ENCODE data around the gene AHRR. TPM values are rescaled to one million over a fixed set of nuclear protein-coding genes. Genes with fewer than 3 reads are reported as not detected.

Gene AHRR
- total RNA-seq, 1 experiment from 2014 or later, result 3.2 TPM

GRCh38 chr5:434443-435146 is 113.1 kb downstream of the AHRR start:
- Mint-ChIP-seq H3K27me3 (ENCODE audit: insufficient read depth, unreplicated experiment) (no peaks in the 10 kb centered on the region), H3K27ac (ENCODE audit: low read depth, unreplicated experiment) (no peak overlapping the region), H3K9me3 (ENCODE audit: unreplicated experiment) (no peaks in the 10 kb centered on the region), H3K4me3 (ENCODE audit: unreplicated experiment) (no peak overlapping the region), H3K4me1 (ENCODE audit: insufficient read depth, unreplicated experiment) (peaks cover 7% of the 10 kb centered on the region), H3K36me3 (ENCODE audit: insufficient read depth, unreplicated experiment) (no peaks in the 10 kb centered on the region)
- CTCF ChIA-PET, result interaction anchor here (0.6 to 11.2 kb wide), 3 partner anchors 12 to 441 kb away, joined by 4 to 94 read pairs (median 9); partner anchors contain the start of gene AHRR
- POLR2A ChIA-PET, result no interaction called here
- no TSS peak for BruUV-seq (replicated peaks)
- no peak for TF ChIP-seq CTCF (IDR thresholded peaks at IDR 0.05; ENCODE audit: unreplicated experiment)
- DNase-seq (ENCODE audit: unreplicated experiment), result no peak
- intact Hi-C loops (cut with micrococcal nuclease), result no loop called here

GRCh38 chr5:435156-435790 is 113.8 kb downstream of the AHRR start:
- BruUV-seq (replicated peaks), result no TSS peak
- Mint-ChIP-seq H3K4me1 (ENCODE audit: insufficient read depth, unreplicated experiment) (peaks cover under 1% of the 10 kb centered on the region), H3K27ac (ENCODE audit: low read depth, unreplicated experiment) (no peak overlapping the region), H3K27me3 (ENCODE audit: insufficient read depth, unreplicated experiment) (no peaks in the 10 kb centered on the region), H3K9me3 (ENCODE audit: unreplicated experiment) (no peaks in the 10 kb centered on the region), H3K36me3 (ENCODE audit: insufficient read depth, unreplicated experiment) (no peaks in the 10 kb centered on the region), H3K4me3 (ENCODE audit: unreplicated experiment) (no peak overlapping the region)
- CTCF ChIA-PET, result interaction anchor here (0.5 to 11.2 kb wide), 6 partner anchors 10 to 127 kb away, joined by 3 to 94 read pairs (median 4); partner anchors contain the start of gene AHRR
- no peak for TF ChIP-seq CTCF (IDR thresholded peaks at IDR 0.05; ENCODE audit: unreplicated experiment)
- DNase-seq (ENCODE audit: unreplicated experiment), result no peak
- intact Hi-C loops (cut with micrococcal nuclease), result no loop called here
- POLR2A ChIA-PET, result no interaction called here

- no TSS peak for BruUV-seq (replicated peaks)
- CTCF ChIA-PET, result interaction anchor here (0.5 to 11.2 kb wide), 11 partner anchors 10 to 161 kb away, joined by 3 to 94 read pairs (median 3); partner anchors contain the start of gene AHRR
- Mint-ChIP-seq H3K36me3 (ENCODE audit: insufficient read depth, unreplicated experiment) (no peaks in the 10 kb centered on the region), H3K4me1 (ENCODE audit: insufficient read depth, unreplicated experiment) (no peaks in the 10 kb centered on the region), H3K27me3 (ENCODE audit: insufficient read depth, unreplicated experiment) (no peaks in the 10 kb centered on the region), H3K9me3 (ENCODE audit: unreplicated experiment) (no peaks in the 10 kb centered on the region), H3K4me3 (ENCODE audit: unreplicated experiment) (no peak overlapping the region), H3K27ac (ENCODE audit: low read depth, unreplicated experiment) (no peak overlapping the region)
- DNase-seq (ENCODE audit: unreplicated experiment), result peak; percentile 57
- TF ChIP-seq CTCF (IDR thresholded peaks at IDR 0.05; ENCODE audit: unreplicated experiment), result peak; percentile 48
- POLR2A ChIA-PET, result interaction anchor here (1.4 kb wide), 1 partner anchor 165 kb away, joined by 3 read pairs; the partner anchor contains the start of gene PDCD6
- intact Hi-C loops (cut with micrococcal nuclease), result loop anchor here (1.0 kb wide), 3 partner anchors 119 to 394 kb away; no protein-coding TSS in a partner anchor
Measured at GRCh38 chr5:435961-436640, 114.6 kb downstream of the AHRR start.

- no peak for TF ChIP-seq CTCF (IDR thresholded peaks at IDR 0.05; ENCODE audit: unreplicated experiment)
- Mint-ChIP-seq H3K27ac (ENCODE audit: low read depth, unreplicated experiment) (no peak overlapping the region), H3K36me3 (ENCODE audit: insufficient read depth, unreplicated experiment) (no peaks in the 10 kb centered on the region), H3K9me3 (ENCODE audit: unreplicated experiment) (no peaks in the 10 kb centered on the region), H3K4me1 (ENCODE audit: insufficient read depth, unreplicated experiment) (no peaks in the 10 kb centered on the region), H3K27me3 (ENCODE audit: insufficient read depth, unreplicated experiment) (no peaks in the 10 kb centered on the region), H3K4me3 (ENCODE audit: unreplicated experiment) (no peak overlapping the region)
- no peak for DNase-seq (ENCODE audit: unreplicated experiment)
- ChIA-PET CTCF (interaction anchor here (0.6 to 11.2 kb wide), 8 partner anchors 9 to 162 kb away, joined by 3 to 94 read pairs (median 3); partner anchors contain the start of gene AHRR), POLR2A (interaction anchor here (1.4 kb wide), 1 partner anchor 166 kb away, joined by 3 read pairs; the partner anchor contains the start of gene PDCD6)
- intact Hi-C loops (cut with micrococcal nuclease), result loop anchor here (1.0 kb wide), 3 partner anchors 119 to 394 kb away; no protein-coding TSS in a partner anchor
- BruUV-seq (replicated peaks), result no TSS peak
Measured at GRCh38 chr5:436641-436975, 115.1 kb downstream of the AHRR start.
